Measurements from ENCODE around the gene SAMD15.

- no peak for TF ChIP-seq CTCF (IDR thresholded peaks at IDR 0.05)
- no peak for TF ChIP-seq POLR2A (IDR thresholded peaks at IDR 0.05)
Observed at GRCh38 chr14:77329872-77330271, 47.3 kb upstream of the SAMD15 start.
